NCI-H460 (cell line): ENCODE data around the gene SYNE1. TPM values are rescaled to one million over a fixed set of nuclear protein-coding genes. Genes with fewer than 3 reads are reported as not detected.

ENCODE experiments used
- DNase-seq: peaks from one replicate; pipeline ENCODE4 v3.0.0-alpha.2; 2016; ENCODE audit warnings: low read depth; ENCODE audit errors: extremely low read depth
- total RNA-seq: library from RNA; depleted of rRNA; stranded (reverse); fragments of >200 nt; shearing (Covaris generic); gene quantifications from 2 replicates; pipeline ENCODE4 v1.2.3, GENCODE V29; 2014

SYNE1 gene
- total RNA-seq, 1 experiment from 2014 or later: 34.3 TPM

DNA sequence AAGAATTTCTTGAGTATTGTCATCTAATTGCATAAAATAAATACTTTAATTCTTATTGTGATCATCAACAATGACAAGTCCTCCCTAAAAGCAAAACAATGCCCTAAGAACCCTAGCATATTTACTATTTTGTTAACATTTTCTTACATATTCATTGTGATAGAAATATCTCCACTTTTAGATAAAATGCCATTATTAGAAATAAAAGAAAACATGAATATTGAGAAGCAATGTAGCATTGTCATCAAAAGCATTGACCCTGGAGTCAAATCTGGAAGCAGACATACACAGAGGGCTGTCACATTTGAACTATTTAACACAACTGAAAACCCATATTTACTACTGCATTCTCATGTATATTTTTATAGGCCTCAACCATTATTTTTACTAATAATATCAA is 257.7 kb downstream of the SYNE1 start:
- DNase-seq: no peak

DNA sequence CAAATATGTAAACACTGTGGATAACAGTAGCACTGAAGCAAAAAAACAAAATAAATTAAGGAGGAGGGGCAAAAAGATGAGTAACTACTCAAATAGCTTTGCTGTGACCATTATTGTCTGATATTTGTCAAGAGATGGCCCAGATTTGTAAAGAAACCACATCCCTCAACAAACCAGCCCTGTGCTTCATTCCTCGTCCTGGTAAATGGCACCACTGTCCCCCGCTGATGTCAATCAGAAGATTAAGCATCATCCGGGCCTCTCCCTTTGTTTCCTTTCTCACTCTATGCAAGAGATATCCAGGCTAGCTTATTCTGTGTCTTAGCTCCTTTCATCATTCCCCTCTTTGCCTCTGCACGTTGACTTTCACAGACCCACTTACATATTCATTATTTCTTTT is 259.0 kb downstream of the SYNE1 start:
- DNase-seq: no peak

DNA sequence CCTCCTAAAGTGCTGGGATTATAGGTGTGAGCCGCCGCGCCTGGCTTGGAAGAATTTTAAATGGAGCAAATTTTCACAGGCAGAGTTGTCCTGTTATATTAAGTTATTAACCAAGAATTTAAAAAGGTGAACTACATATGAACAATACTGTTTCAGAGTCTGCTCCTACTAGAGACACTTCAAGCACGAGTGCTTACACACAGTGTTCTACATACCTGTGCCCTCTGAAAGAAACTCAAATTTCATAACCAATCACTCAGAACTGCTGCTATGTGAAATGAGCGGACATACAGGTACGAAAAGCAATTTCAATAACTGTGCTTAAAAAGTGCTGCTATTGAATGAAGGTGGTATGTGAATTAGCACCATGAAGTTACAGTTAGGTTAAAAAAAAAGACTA is 262.0 kb downstream of the SYNE1 start:
- no peak for DNase-seq

DNA sequence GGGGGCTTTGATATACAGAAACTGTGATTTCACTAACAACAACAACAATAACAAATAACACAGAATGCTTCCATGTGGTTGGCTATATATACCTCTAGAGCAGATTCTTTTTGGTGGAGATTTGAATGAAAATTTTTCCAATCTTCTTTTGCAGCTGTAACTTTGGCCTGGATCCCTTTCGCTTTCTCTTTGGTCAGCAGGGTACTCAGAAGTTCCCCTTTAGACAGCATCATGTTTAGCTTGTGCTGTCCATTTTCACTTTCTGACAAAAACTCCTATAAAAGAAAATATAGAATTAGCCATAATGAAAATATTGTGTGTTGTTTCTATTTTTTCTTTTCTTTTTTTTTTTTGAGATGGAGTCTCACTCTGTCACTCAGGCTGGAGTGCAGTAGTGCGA is 264.2 kb downstream of the SYNE1 start:
- no peak for DNase-seq

DNA sequence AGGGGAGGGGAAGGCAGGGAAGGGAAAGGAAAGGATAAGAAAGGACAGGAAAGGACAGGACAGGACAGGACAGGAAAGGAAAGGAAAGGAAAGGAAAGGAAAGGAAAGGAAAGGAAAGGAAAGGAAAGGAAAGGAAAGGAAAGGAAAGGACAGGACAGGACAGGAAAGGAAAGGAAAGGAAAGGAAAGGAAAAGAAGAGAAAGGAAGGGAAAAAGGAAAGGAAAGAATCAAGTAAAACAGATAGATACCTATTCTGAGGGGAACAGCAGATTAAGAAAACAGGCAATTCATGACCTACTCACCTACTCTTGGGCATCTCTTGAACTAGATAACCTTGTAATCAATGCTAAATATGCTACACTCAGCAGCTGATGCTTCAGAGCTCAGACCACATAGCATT is 265.4 kb downstream of the SYNE1 start:
- no peak for DNase-seq

DNA sequence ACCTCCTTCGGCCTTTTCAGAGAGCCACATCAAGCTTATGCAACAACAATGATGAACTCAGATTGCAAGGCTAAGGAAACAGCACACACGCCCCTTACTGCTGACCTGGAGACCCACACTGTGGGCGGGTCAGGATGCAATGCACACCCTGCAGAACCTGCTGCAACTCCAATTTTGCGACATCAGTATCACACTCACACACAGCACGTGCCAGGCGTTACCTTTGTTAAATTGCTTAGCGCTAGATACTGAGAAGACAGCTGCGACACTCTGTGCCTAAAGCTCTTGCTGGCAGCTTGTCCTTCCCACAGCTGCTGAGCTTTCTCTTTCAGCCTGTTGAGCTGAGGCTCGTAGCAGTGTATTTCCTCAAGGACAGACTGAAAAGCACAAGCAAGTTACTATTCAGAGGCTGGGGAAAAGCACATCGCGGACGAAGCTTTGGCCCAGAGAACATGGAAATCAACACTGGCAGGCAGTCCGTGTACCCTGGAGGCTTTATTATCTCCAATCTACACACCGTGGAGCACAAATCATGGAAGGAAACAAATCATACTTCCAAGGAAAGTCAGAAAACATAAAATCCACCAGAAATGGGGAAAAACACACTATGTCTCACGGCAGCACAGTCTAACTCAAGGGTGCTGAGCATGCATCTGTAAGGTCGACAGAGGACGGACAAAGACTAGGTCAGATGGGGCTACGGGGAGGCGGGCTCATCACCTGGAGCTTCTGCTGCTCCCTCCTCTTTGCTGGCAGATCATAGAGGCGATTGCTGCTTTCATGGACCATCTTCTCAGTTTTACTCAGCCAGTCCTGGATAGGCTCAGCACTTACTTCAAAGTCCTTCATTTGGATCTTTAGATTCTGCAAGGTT is 268.2 kb downstream of the SYNE1 start:
- no peak for DNase-seq

DNA sequence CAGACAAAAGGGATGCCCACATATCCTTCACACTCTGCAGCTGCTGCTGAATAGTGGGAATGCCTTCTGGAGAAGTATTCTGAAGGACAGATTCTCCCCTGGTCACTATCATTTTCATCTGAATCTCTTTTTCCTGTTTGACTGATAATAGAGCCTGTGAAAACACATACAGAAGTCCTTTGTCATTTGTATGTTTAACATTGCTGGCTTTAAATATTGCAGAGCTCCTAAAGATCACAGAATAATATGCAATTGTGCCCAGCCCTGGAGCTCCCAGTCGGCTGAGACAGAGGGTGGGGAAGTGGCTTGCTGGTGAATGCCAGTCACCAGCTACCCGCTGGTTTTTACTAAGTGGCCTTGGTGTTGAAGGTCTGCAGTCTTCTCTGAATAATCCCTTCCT is 272.3 kb downstream of the SYNE1 start:
- no peak for DNase-seq

DNA sequence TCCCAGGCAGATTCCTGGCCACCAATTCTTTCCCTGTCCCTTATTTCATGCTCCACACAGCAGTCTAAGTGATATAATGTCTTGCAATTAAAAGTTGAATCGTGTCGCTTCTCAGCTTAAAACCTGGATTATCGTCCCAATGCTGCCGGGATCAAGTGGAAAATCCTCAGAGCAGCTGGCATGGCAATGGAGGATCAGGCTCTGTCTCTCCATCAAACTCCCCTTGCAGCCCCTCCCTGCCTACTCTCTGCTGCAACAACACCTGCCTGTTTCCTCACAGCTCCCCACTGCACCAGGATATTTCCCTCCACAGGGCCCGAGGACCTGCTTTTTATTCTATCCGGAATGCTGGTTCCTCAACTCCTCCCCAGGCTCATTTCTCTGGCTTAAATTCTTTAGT is 277.1 kb downstream of the SYNE1 start:
- no peak for DNase-seq

DNA sequence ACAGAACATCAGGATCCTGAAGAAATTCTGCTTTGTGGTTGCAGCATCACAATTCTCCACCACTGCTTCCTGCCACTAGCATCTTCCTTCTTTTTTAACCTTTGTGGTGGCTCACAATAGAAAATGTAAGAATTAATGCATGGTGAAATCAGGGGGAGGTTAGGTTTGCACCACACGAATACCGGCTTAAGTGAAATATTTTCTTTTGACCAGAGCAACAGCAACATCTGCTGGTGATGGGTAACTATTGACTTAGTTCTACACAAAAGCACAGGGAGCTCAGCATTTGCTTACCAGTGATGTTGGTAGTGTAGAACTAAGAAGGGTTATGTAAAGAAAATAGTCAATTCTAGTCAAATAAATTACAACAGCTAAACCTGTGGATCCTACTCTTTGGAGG is 280.5 kb downstream of the SYNE1 start:
- DNase-seq: peak; percentile 19

DNA sequence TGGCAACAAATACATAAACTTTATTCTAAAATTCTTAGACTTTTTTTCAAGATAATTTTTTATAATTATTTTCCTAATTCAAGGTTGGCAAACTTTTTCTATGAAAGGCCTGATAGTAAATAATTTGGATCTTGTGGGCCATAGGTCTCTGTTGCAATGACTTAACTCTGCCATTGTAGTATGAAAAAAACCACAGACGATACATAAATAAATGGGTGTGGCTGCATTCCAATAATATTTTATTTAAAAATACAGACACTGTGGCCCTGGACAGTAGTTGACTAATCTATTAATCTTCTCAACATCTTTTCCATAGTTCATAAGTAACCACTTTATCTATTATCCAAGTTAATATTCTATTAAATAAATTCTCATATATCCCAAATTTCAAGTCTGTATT is 281.1 kb downstream of the SYNE1 start:
- DNase-seq: no peak

DNA sequence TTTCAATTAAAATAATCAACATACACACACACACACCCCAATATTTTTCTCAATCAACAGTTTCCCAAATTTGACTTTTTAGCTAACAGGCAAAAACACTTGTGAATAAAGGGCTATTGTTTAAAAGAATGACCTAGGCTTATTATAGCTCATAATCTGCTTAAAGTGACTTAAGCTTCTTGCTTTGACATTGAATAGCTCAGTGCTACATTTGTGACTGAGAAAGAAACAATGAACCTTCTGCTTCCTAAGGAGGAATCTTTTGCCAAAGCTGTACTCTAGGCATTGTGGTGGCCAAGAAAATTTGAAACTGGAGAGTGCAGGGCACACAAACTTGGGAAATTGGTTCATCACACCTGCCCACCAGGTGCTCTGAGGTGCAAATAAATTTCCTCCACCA is 282.0 kb downstream of the SYNE1 start:
- no peak for DNase-seq

DNA sequence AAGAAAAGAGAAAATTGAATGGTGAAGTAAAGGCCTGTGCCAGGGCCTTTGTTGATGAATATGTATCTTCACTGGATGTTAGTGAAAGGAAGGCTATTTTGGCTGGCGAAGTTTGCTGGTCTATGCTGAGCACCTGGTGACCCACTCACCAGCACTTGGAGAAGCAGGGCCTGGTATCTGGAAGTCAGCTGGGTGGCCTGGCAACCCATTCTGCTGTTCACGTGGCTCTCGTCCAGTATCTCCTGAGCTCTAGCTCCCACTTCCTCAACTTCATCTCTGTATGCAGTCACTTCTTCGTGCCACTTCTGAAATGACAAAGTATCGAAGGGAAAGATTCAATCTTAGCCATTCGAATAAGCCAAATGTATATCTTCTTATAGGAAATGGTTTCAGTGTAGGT is 283.7 kb downstream of the SYNE1 start:
- no peak for DNase-seq

DNA sequence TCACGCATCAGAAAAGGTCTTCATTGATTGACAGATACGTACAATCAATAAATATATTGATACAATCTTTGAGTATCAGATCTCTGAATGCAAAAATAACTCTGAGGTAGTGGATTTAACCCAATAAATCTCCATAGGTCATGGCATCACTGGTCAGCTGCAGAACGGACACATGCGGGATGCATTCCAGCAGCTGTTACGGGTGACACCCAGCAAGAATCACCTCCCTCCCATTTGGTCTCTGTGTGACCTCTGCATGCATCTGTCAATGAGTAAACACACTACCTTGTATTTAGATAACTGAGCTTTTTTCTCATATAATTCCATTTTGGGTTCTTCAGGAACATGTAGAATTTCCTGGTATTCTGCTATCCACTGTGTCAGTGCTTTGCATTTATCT is 285.4 kb downstream of the SYNE1 start:
- DNase-seq: no peak

DNA sequence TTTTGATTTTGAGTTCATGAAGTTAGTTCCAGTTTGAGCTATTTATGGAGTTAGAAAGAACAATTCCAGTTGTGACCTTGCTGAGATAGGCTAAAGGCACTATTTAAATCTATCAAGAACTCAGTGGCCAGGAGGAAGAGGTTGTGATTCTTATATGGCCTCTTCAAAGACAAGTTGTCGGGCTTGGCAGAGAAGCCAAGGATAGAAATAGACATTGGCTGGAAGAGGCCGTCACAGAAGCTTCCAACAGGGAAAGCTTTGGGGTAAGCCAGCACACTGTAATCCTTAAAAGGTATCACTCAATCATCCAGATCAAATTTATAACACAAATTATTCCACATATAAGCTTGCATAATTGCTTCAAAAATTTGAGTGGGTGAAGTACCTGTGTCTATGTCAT is 286.1 kb downstream of the SYNE1 start:
- DNase-seq: no peak

DNA sequence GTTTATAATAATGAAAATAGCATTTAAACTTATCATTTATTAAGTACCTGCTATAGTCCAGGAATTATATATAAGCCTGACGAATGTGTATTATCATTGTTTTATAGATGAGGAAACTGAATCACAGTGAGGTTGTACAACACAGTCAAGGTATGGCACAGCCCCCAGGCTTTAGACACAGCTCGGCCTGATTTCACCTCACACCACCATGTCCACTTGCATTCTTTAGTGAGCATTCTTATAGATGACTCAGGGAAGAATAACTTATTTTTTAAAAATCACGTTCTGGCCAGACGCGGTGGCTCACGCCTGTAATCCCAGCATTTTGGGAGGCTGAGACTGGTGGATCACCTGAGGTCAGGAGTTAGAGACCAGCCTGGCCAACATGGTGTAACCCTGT is 289.0 kb downstream of the SYNE1 start:
- DNase-seq: no peak

DNA sequence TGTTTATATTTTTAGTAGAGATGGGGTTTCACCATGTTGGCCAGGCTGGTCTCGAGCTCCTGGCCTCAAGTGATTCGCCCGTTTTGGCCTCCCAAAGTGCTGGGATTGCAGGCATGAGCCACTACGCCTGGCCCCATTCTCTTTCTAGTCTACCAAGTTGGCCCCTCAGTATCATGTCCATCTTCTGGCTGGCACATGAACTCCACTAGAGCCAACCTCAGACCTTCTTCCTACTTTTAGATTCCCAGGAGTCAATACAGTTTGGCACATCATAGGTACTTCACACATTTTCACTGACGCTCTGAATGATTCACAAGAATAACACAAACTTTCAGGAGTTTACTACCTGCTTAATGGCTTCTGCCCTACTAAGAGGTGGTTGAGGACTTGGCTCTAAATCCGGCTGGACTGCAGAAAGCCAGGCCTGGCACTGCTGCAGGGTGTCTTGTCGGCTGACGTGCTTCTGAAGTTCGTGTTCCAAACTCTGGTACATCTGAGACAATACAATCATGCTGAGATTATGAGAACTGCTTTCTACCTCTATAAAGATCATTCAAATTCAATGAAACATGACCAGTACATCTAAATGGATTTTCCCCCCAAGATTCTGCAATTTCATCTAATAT is 293.3 kb downstream of the SYNE1 start:
- no peak for DNase-seq

DNA sequence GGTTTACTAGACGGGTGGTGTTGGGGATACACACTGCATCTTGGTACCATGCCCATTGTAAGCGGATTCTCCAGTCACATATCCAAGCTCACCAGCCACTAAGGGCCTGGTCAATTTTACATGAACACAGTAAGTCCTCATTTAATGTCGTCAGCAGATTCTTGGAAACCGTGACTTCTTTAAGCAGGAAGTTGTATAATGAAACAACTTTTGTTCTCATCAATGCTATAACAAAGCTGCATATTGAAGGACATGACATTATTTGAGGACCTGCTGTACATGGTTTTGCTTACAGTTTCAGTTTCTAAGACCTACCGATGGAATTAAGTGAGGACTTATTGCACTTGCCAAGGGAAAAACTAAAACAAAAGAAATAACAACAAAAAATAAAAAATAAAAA is 295.6 kb downstream of the SYNE1 start:
- DNase-seq: no peak

DNA sequence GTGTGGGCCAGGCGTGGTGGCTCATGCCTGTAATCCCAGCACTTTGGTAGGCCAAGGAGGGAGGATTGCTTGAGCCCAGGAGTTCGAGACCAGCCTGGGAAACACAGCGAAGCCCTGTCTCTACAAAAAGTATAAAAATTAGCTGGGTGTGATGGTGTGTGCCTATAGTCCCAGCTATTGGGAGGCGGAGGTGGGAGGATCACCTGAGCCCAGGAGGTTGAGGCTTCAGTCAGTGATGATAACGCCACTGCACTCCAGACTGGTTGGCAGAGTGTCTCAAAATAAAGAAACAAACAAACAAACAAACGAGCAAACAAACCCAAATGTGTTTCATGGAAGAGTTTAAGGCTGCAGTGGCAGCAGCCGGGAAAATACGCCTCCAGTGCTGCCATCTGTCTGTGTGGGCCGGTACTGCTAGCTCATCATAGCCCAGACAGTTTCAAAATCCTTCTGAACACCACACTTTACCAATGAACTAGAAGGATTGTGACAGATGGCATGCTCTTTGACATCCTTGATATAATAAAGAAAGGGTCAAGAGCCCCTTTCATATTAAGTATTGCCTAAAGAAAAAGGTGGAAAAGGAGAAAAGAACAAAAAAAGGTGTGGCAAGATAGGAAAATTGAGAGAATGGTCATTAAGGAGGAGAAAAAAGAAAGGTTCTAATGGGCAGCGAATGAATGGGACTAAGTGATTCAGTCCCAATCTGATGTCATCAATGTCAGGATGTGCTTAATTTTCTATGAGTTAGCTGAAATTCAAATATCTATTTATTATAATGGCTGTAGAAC is 298.6 kb downstream of the SYNE1 start:
- DNase-seq: peak; percentile 30

DNA sequence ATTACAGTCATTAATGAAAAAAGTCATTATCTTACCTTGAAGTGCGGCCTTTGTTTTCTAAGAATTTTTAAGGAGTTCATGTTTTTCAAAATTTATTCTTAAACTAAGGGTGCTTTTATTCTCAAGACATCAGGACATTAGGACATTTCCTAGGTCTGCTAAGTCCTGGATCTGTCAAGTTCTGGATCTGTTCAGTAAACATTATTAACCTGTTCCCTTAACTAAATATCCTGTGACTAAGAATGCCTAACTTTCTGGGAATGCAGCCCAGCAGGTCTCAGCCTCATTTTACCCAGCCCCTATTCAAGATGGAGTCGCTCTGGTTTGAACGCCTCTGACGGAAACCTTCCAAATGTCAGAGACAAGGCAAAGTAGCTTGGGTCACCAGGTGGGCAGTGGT is 302.6 kb downstream of the SYNE1 start:
- DNase-seq: no peak

DNA sequence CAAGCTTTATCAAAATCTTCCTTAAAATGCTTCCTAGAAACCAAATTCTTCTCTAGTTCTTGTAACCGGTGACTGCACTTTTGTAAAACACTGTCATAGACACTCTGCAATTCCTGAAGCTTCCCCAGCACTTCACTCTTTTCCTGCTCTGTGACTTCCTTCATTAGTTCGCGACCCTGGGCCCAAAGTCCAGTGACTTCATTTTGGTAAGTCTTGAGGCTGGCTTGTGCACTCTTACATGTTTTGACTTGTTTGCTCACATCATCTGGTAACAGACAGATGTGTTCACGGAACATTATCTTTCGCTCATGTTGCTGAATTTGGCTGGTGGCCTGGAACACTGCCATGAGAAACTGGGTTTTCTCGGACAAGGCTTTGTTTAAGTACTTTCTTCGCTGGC is 306.2 kb downstream of the SYNE1 start:
- DNase-seq: no peak

DNA sequence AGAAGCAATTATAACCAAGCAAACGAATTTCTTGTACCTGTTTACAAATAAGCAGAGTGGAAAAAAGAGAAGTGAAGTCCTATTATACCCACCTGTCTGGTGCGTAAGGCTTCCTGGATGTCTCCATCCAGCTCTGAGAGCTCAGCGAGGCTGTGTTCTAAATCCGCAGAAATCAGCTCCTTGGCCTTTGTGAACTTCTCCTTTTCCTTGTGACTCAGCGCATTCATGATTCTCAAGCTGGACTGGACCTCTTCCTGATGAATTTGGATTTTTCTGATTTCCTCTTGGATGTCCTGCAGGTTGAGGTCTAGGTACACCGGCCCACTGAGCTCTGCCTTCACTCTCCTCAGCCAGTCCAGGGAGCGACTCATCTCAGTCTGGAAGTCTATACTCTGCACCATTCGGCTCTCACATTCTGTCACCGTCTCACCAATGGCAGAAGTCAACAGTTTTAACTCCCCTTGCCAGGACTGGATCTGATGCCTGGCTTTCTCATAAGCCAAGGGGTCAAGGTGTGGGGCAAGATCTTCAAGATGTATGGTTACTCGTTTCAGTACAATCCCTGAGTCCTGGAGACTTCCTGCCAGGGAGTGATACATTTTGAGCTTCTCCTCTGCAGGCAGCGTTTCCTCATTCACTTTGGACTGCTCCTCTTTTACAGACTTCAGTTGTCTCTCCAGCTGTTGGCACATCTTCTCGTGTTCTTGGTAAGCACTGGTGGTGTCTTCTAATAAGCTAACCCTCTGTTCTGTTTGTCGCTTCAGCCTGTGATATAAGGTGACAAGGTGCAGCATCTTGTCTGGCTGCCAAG is 307.3 kb downstream of the SYNE1 start:
- no peak for DNase-seq
